Activated effector memory CD4-positive, alpha-beta T cell treated with Interleukin-2 at 50 U/mL for 16 hours (primary cell): ENCODE data around the gene COIL.
"Not testable (repeated sequence)": the region's sequence is repeated elsewhere in the genome, so short reads cannot be mapped to it uniquely, and the experiment has no call there.

Source experiments
- DNase-seq: peaks from one replicate; pipeline ENCODE4 v3.0.0-alpha.2; 2020

The COIL gene

GRCh38 chr17:56977673-56978395, 17.0 kb upstream of the COIL start, which contains the start of gene SCPEP1:
SCPEP1 (plus strand) TSS chr17:56978131; CDS start chr17:56978160, 29 bp downstream.
- DNase-seq, result peak; percentile 81

- DNase-seq, result no peak
Measured at GRCh38 chr17:56976941-56977608, 16.2 kb upstream of the COIL start.

- no peak for DNase-seq
Measured at GRCh38 chr17:56975656-56976055, 14.8 kb upstream of the COIL start.

- no peak for DNase-seq
Measured at GRCh38 chr17:56974055-56974454, 13.2 kb upstream of the COIL start.

GRCh38 chr17:56973520-56973919, 12.7 kb upstream of the COIL start:
- no peak for DNase-seq

GRCh38 chr17:56972111-56972730, 11.4 kb upstream of the COIL start:
- no peak for DNase-seq

- no peak for DNase-seq
Measured at GRCh38 chr17:56970974-56971373, 10.1 kb upstream of the COIL start.

- DNase-seq, result no peak
Measured at GRCh38 chr17:56966338-56966737, 5.5 kb upstream of the COIL start.

- not testable (repeated sequence) for DNase-seq
Measured at GRCh38 chr17:56965681-56966080, 4.8 kb upstream of the COIL start.

- not testable (repeated sequence) for DNase-seq
Measured at GRCh38 chr17:56965241-56965640, 4.4 kb upstream of the COIL start.

- no peak for DNase-seq
Measured at GRCh38 chr17:56956992-56957391, 3.9 kb downstream of the COIL start.

- no peak for DNase-seq
Measured at GRCh38 chr17:56949595-56949994, 11.3 kb downstream of the COIL start.

- DNase-seq, result no peak
Measured at GRCh38 chr17:56948491-56948890, 12.4 kb downstream of the COIL start.

- no peak for DNase-seq
Measured at GRCh38 chr17:56947741-56948140, 13.1 kb downstream of the COIL start.

GRCh38 chr17:56945938-56946505, 14.8 kb downstream of the COIL start:
- DNase-seq, result no peak

- DNase-seq, result no peak
Measured at GRCh38 chr17:56943505-56944125, 17.2 kb downstream of the COIL start.

- no peak for DNase-seq
Measured at GRCh38 chr17:56939869-56940484, 20.9 kb downstream of the COIL start.

- DNase-seq, result not testable (repeated sequence)
Measured at GRCh38 chr17:56938206-56938605, 22.6 kb downstream of the COIL start.

GRCh38 chr17:56937687-56938086, 23.2 kb downstream of the COIL start:
- DNase-seq, result no peak

GRCh38 chr17:56936697-56937322, 24.0 kb downstream of the COIL start:
- DNase-seq, result no peak

- DNase-seq, result no peak
Measured at GRCh38 chr17:56935461-56935860, 25.4 kb downstream of the COIL start.

GRCh38 chr17:56934280-56934679, 26.6 kb downstream of the COIL start:
- no peak for DNase-seq
